Kidney epithelial cell (primary cell): ENCODE data around the gene NKX1-1. TPM values are rescaled to one million over a fixed set of nuclear protein-coding genes. Genes with fewer than 3 reads are reported as not detected.

Source experiments
- DNase-seq: peaks from one replicate; pipeline ENCODE4 v3.0.0-alpha.2; 2010; ENCODE audit warnings: low read depth
- H3K27me3 ChIP-seq: 2 replicates; pipeline ENCODE4 v1.6.0; 2011; ENCODE audit warnings: low read length; ENCODE audit not compliant: control insufficient read depth, insufficient read depth
- H3K36me3 ChIP-seq: 2 replicates; pipeline ENCODE4 v1.5.1; 2011; ENCODE audit warnings: low read length; ENCODE audit not compliant: control insufficient read depth, insufficient read depth
- H3K4me3 ChIP-seq: 2 replicates; pipeline ENCODE4 v1.5.1; 2011; ENCODE audit warnings: low read depth, mild to moderate bottlenecking, control low read depth, low read length
- total RNA-seq: library from RNA; depleted of rRNA; stranded (reverse); fragments of >200 nt; gene quantifications from 2 replicates; pipeline ENCODE4 v1.2.3, GENCODE V29; 2015
- TF ChIP-seq, protein P1 (sequence below): IDR thresholded peaks from 2 replicates; pipeline ENCODE4 v1.5.1; 2011; ENCODE audit warnings: mild to moderate bottlenecking, moderate library complexity, low read length, control low read depth, inconsistent platforms; ENCODE audit not compliant: insufficient read depth, poor library complexity, severe bottlenecking

NKX1-1 gene
- total RNA-seq, 1 donor from 2014 or later, result not detected

- TF ChIP-seq, protein P1, sequence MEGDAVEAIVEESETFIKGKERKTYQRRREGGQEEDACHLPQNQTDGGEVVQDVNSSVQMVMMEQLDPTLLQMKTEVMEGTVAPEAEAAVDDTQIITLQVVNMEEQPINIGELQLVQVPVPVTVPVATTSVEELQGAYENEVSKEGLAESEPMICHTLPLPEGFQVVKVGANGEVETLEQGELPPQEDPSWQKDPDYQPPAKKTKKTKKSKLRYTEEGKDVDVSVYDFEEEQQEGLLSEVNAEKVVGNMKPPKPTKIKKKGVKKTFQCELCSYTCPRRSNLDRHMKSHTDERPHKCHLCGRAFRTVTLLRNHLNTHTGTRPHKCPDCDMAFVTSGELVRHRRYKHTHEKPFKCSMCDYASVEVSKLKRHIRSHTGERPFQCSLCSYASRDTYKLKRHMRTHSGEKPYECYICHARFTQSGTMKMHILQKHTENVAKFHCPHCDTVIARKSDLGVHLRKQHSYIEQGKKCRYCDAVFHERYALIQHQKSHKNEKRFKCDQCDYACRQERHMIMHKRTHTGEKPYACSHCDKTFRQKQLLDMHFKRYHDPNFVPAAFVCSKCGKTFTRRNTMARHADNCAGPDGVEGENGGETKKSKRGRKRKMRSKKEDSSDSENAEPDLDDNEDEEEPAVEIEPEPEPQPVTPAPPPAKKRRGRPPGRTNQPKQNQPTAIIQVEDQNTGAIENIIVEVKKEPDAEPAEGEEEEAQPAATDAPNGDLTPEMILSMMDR, result no peak
- Histone ChIP-seq H3K27me3 (no peaks in the 10 kb centered on the region), H3K4me3 (no peak overlapping the region), H3K36me3 (no peaks in the 10 kb centered on the region)
- DNase-seq, result no peak
Observed at GRCh38 chr4:1379351-1379781, 26.9 kb downstream of the NKX1-1 start.

DNA sequence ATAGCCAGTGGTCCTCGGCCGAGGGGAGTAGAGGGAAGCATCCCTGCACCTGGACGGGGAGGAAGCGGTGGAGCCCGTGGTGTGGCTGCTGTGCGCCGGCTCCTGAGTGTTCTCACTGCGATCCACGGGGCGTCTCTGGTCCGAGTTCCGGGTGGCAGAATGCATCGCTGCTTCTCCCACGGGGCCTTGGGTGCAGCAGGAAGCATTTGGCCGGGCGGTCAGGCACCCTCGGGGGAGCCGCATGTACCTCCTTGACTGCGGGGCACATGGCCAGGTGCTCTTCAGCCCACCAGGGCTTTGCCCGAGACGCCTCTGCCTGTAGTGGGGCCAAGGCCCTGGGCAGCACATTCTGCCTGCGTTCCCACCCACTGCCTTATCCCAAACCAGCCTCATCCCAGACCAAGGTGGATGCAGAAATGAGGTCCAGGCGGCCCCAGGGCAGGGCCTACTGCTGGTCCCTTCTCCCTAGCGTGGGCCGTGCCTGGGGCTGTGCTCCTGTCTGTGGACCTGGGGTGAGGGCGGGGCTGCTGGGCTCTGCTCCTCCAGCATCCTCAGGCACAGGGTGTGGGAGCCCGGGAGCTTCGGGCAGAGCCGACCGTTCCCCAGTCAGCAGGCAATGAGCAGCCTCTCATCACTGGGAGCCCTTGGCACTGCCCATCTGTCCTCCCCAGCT, 27.5 kb downstream of the NKX1-1 start:
- no peak for DNase-seq
- TF ChIP-seq, protein P1, result no peak
- Histone ChIP-seq H3K4me3 (no peak overlapping the region), H3K36me3 (no peaks in the 10 kb centered on the region), H3K27me3 (no peaks in the 10 kb centered on the region)

DNA sequence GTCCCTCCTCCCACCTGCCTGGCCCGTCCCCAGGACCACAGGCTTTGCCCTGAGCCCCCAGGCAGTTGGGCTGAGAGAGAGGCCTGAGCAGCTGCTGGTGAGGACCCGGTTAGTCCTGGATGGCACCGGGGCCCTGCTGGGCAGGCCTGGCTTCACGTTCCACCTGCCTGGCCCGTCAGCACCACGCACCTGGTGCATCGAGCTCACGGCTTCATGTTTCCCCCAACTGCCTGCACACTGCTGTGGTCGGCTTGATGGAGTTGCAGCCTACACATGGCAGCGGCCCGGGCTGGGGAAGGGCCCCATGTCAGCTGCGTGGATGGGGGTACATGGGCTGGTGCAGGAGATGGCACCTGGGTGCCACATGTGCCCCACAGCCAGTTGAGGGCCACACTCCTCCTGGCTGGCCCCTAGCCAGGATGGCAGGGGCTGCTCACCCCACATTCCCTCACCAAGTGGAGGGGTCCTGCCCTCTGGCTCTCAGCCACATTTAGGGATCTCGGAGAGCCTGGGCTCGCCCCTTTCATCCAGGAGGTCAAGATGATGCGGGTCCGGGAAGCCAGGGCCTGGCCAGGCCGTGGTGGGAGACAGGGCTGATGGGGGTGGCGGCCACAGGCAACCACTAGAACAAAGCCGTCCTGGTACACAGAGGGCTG, 28.5 kb downstream of the NKX1-1 start:
- TF ChIP-seq, protein P1, result no peak
- Histone ChIP-seq H3K36me3 (no peaks in the 10 kb centered on the region), H3K27me3 (no peaks in the 10 kb centered on the region), H3K4me3 (no peak overlapping the region)
- no peak for DNase-seq

- DNase-seq, result no peak
- TF ChIP-seq, protein P1, result no peak
- H3K27me3 ChIP-seq, result no peaks in the 10 kb centered on the region
- no peaks in the 10 kb centered on the region for H3K36me3 ChIP-seq
- no peak overlapping the region for H3K4me3 ChIP-seq
Observed at GRCh38 chr4:1376841-1377605, 29.2 kb downstream of the NKX1-1 start.

DNA sequence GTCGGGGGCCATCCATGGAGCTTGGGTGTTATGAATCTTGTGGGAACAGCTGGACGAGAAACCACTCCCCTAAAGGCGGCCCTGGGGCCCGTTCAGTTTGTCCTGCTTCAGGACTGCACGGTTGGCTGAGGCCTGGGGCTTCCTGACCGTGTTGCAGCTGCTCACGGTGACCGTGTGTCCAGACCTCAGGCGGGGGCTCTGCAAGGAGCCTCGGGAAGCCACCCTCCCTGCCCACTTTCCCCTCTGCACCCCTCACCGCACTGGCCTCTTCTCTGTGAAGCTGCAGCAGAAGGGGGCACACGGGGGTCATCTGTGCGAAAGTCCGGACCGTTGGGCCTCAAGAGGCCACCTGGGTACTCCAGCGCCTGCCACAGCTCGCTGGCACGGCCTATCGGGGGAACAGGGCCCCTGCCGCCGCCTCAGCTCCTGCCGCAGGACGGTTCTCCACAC, 29.8 kb downstream of the NKX1-1 start:
- H3K36me3 ChIP-seq, result no peaks in the 10 kb centered on the region
- no peak for DNase-seq
- H3K27me3 ChIP-seq, result no peaks in the 10 kb centered on the region
- no peak overlapping the region for H3K4me3 ChIP-seq
- TF ChIP-seq, protein P1, result no peak
